ENCODE measurements around the gene SREBF2. TPM values are rescaled to one million over a fixed set of nuclear protein-coding genes. Genes with fewer than 3 reads are reported as not detected.

The SREBF2 gene
- total and polyA plus RNA-seq, 2 of the 13 experiments (the other 11 are each of a cell fraction or from before 2014, with no cell fraction given) = 53.8 to 72.6 TPM

DNA sequence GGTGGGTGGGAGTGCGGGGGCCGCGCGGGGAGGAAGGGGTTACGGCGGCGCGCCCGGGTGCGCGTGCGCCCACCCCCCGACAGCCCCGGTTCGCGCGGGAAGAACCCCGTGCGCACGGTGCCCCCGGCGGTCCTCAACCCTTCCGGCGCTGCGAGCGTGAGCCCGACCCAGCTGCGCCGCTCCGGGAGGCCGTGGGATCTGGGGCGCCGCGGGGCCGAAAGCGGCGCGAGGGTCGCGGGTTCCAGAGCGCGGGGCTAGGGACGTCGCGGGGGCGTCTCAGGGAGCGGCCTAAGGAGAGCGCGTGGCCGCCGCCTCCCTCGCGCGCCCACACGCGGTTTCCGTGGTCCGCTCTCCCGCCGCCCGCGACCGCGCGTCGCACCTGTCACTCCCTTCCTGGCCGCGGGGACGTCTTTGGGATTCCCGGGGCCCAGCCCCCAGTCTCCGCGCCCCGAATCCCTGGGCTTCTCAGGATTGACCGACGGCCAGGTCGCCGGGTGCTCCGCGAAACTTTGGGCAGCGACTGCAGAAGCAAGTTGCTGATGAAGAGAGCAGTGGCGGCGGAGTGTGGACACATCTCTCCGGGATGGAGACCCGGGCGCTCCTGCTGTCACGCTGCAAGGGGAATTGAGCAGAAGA, 582 bp downstream of the SREBF2 start (continued):
- TF ChIP-seq MAX (IDR thresholded peaks at IDR 0.05) = peak; percentile 82
- peak; percentile 46 for TF ChIP-seq KMT2A (CRISPR knock-in tag; IDR thresholded peaks at IDR 0.05)
- TF ChIP-seq HINFP (CRISPR knock-in tag; IDR thresholded peaks at IDR 0.05; ENCODE audit: low read depth) = no peak
- no peak for TF ChIP-seq XRCC5 (optimal IDR thresholded peaks at IDR 0.05; ENCODE audit: low read length)
- TF ChIP-seq SRY (CRISPR knock-in tag; IDR thresholded peaks at IDR 0.05) = peak; percentile 47; the same call in 1 of the 2 replicates
- no peak for TF ChIP-seq ZSCAN29 (CRISPR knock-in tag; conservative IDR thresholded peaks at IDR 0.05)
- TF ChIP-seq, protein P1, sequence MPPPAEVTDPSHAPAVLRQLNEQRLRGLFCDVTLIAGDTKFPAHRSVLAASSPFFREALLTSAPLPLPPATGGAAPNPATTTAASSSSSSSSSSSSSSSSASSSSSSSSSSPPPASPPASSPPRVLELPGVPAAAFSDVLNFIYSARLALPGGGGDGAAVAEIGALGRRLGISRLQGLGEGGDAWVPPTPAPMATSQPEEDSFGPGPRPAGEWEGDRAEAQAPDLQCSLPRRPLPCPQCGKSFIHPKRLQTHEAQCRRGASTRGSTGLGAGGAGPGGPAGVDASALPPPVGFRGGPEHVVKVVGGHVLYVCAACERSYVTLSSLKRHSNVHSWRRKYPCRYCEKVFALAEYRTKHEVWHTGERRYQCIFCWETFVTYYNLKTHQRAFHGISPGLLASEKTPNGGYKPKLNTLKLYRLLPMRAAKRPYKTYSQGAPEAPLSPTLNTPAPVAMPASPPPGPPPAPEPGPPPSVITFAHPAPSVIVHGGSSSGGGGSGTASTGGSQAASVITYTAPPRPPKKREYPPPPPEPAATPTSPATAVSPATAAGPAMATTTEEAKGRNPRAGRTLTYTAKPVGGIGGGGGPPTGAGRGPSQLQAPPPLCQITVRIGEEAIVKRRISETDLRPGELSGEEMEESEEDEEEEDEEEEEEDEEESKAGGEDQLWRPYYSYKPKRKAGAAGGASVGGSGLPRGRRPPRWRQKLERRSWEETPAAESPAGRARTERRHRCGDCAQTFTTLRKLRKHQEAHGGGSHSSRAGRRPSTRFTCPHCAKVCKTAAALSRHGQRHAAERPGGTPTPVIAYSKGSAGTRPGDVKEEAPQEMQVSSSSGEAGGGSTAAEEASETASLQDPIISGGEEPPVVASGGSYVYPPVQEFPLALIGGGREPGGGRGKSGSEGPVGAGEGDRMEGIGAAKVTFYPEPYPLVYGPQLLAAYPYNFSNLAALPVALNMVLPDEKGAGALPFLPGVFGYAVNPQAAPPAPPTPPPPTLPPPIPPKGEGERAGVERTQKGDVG (CRISPR knock-in tag; IDR thresholded peaks at IDR 0.05; ENCODE audit: borderline replicate concordance) = peak; percentile 57; the same call in 1 of the 2 replicates
- TF ChIP-seq, protein P2, sequence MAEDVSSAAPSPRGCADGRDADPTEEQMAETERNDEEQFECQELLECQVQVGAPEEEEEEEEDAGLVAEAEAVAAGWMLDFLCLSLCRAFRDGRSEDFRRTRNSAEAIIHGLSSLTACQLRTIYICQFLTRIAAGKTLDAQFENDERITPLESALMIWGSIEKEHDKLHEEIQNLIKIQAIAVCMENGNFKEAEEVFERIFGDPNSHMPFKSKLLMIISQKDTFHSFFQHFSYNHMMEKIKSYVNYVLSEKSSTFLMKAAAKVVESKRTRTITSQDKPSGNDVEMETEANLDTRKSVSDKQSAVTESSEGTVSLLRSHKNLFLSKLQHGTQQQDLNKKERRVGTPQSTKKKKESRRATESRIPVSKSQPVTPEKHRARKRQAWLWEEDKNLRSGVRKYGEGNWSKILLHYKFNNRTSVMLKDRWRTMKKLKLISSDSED (CRISPR knock-in tag; IDR thresholded peaks at IDR 0.05) = no peak
- peak; percentile 71; the same call in 1 of the 2 replicates for TF ChIP-seq ZNF558 (CRISPR knock-in tag; IDR thresholded peaks at IDR 0.05; ENCODE audit: borderline replicate concordance)
- TF ChIP-seq ZNF264 (CRISPR knock-in tag; IDR thresholded peaks at IDR 0.05) = no peak
- peak; percentile 50; the same call in 1 of the 2 replicates for TF ChIP-seq TOPORS (CRISPR knock-in tag; IDR thresholded peaks at IDR 0.05)
- TF ChIP-seq ZNF468 (CRISPR knock-in tag; IDR thresholded peaks at IDR 0.05) = peak; percentile 87; the same call in 1 of the 2 replicates
- TF ChIP-seq HMGXB4 (CRISPR knock-in tag; IDR thresholded peaks at IDR 0.05; ENCODE audit: borderline replicate concordance in 1 of 2, low read depth in 1 of 2) = peak; percentile 14 to 36; a peak in 1 of 4 replicates
- TF ChIP-seq HNF4G (IDR thresholded peaks at IDR 0.05; ENCODE audit: borderline replicate concordance, low read depth, low read length) = no peak
- no peak for TF ChIP-seq HNF4G (CRISPR knock-in tag; IDR thresholded peaks at IDR 0.05; ENCODE audit: borderline replicate concordance, low read depth)
- TF ChIP-seq TARDBP (CRISPR knock-in tag; IDR thresholded peaks at IDR 0.05) = no peak
- TF ChIP-seq KDM1A (CRISPR knock-in tag; IDR thresholded peaks at IDR 0.05) = no peak
- TF ChIP-seq BORCS8-MEF2B (CRISPR knock-in tag; IDR thresholded peaks at IDR 0.05) = peak; percentile 71
- 0 out of 2 replicates have a peak, but pooled peaks have one; percentile 86 for TF ChIP-seq ZNF703 (CRISPR knock-in tag; IDR thresholded peaks at IDR 0.05; ENCODE audit: borderline replicate concordance)
- TF ChIP-seq ERF (CRISPR knock-in tag; IDR thresholded peaks at IDR 0.05) = no peak

Data from HepG2 (cell line).